Endothelial cell of umbilical vein (primary cell): ENCODE measurements around the gene ACR.

Experiments
- CTCF ChIP-seq, 2 donors: IDR thresholded peaks; 1 replicate in 1 of 2; 2 replicates in 1 of 2; pipeline ENCODE4 v1.5.1; 2011; ENCODE audit warnings: low read length in 2 of 2, mild to moderate bottlenecking in 2 of 2, moderate library complexity in 2 of 2, control low read depth in 1 of 2, inconsistent platforms in 1 of 2, low read depth in 1 of 2; ENCODE audit not compliant: insufficient read depth in 1 of 2; ENCODE audit errors: extremely low read depth in 1 of 2
- EZH2 ChIP-seq: IDR thresholded peaks from 2 replicates; pipeline ENCODE4 v1.6.1; 2012; ENCODE audit warnings: borderline replicate concordance, low read depth, mild to moderate bottlenecking, moderate library complexity, low read length, inconsistent platforms; ENCODE audit not compliant: severe bottlenecking

- no peak for TF ChIP-seq CTCF (IDR thresholded peaks at IDR 0.05; ENCODE audit: extremely low read depth in 1 of 2, insufficient read depth in 1 of 2, low read depth in 1 of 2, low read length in 2 of 2)
- no peak for TF ChIP-seq EZH2
These were observed 7.8 kb upstream of the ACR start for GRCh38 chr22:50730013-50730891.
